HG03354 (cell line): ENCODE data around the gene GLMP.

Source experiments
- ATAC-seq: cut with Tn5 transposase; IDR thresholded peaks from one replicate; pipeline ENCODE4 v1.9.1; 2021; ENCODE audit warnings: mild to moderate bottlenecking; ENCODE audit not compliant: unreplicated experiment, poor library complexity, severe bottlenecking

The GLMP gene

DNA sequence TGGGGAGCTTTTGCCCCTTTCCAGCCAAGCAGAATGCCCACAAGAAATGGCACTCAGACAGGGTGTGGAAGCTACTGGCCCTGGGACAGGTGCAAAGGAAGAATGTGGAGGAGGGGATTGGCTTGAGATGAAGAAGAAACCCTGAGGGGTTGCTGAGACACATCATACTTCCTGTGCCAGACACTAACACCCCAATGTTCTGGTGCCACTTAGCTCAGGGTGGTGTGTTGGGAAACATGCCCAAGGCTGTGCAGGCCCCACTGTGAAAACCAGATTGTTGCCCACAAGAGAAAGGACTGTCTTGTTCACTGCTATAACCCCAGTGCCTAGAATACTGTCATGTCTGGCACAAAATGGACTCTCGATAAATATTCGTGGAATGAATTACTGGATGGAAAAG, 37.8 kb downstream of the GLMP start:
- ATAC-seq, result no peak

DNA sequence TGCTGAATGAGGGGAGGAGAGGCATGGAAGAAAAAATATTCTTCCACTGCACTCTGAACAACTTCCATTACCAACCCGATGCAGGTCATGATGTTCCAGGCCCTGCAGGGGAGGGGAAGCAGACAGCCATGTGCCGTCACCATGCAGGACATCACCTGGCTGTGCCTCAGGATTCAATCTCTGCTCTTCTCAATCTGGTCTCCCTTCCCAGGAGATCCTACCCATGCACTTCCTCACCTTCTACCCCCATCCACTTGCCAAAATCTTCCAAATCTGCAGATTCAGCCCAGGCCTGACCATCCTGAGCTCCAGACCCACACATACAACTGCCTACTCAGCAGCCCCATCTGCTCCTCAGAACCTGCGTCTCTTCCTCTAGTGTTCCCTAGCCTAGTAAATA, 41.8 kb downstream of the GLMP start:
- ATAC-seq, result no peak

DNA sequence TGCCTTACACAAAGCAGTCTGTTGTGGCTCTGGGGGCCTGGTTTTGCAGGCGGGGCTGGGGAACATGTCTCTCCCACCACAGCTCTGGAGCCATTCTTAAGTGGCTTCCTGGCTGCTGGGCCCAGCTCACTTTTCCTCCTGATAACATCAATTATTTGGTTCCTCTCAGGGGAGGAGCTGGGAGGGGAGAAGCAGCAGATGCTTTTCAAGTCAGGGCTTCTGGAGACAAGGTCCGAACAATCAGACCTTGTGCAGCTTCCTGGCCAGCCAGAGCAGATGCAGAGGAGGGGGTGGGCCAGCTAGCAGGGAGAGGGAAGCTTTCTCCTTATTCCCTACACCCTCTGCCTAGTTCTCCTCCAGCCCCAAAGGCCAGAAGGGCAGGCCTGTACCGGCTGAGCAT, 44.0 kb downstream of the GLMP start:
- ATAC-seq, result no peak

DNA sequence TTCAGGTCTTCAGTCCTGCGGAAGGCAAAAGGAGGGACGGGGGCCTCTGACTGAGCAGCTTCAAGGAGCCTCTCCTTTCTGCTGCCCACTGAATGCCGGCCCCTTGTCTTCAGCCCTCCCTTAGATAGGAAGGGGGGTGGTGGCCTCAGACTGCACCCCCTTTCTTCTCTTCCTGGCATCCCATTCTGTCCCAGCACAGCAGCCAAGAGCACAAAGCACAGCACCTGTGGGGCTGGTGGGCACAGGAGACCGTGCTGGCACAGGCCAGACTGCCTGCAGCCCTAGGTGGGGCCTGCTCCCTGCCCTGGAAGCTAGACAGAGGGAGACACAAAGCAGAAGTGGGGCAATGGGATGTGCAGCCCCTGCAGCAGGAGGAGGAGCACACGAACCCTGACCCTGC, 45.9 kb downstream of the GLMP start:
- ATAC-seq, result no peak

DNA sequence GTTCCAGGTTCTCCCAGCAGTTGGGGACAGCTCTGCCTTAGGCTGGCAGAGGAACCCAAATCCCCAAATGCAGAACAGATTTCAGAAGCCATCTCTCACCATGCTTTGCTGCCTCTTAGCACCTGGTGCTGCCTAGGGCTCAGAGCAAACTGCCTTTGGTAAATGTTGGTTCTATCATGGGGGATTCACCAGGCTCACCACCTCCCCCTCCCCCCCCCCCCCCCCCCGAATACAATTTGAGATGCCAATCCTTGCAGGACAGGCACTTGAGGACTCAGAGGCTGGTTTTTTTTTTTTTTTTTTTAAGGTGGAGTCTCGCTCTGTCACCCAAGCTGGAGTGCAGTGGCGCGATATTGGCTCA, 47.2 kb downstream of the GLMP start:
- no peak for ATAC-seq

DNA sequence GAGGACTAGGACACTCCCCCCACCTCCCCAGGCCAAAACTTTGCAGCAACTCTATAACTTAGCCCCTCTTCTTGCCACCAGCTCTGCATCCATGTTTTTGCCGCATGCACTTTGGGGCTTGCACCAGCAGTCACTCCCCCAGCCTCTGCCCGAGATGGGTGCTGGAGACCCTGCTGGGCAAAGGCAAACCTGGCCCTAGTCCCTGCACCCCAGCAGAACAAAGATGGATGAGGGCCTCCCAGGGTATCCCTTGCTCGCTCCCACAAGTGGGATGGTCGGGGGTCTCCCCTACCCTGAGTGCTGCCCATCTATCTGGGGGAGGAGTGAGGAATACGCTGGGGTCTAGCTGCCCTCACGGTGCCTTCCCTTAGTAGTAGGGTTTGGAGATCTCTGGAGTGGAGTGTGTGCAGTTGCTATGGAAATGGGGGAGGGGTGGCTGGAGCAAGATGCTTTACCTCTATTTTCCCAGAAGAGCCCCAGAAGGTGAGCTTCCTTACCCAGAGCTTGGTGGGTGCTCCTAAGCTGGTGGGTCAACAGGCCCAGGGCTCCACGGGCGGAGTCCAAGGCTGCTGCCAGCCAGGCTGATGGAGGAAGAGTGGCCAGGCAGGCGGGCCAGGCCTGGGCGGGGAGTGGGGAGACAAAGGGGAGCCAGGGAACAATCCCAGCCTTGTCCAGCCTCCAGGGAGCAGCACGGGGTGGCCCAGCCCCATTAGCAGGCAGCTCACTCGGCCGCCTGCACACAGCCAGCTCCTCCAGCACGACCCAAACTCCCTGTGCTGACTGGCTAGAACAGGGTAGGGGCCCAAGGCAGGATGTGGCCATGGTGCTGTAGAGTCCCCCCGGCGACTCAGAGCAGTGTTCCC, 47.8 kb downstream of the GLMP start, which contains the start of gene PAQR6:
PAQR6 (minus strand) TSS at position 597 of the 863 bp plus-strand sequence. CDS start 1,325 bp downstream, outside the sequence.
- ATAC-seq, result no peak

DNA sequence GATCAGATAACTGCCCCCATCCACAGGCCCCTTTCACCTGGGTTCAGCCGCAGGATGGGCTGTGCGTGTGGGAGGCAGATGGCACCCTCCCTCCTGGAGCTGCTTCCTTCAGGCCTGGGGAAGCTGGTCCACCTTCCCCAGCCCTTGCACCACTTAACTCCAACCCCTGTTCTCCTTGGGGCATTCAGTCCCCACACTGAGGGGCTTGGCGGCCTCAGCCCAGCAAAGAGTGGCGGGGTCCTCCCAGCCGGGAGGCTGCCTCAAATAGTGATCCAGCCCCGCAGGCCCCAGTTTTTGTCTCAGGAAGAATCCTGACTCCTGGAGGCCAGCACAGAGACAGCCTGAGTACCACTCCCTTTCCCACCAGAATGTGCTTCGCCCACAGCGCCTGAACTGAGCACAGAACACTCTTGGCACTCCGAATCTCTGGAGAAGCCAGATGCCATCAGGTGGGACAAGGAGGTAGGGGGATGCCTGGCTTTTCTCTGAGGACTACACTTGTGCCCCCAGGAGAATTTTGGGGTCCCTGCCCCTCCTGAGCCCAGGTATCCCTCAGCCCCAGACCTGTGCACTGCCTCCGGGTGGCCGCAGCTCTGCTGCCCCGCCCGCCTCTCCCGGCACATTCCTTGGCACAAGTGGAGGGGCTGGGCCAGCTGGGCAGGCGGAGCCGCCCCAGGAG, 48.6 kb downstream of the GLMP start:
- ATAC-seq, result no peak

DNA sequence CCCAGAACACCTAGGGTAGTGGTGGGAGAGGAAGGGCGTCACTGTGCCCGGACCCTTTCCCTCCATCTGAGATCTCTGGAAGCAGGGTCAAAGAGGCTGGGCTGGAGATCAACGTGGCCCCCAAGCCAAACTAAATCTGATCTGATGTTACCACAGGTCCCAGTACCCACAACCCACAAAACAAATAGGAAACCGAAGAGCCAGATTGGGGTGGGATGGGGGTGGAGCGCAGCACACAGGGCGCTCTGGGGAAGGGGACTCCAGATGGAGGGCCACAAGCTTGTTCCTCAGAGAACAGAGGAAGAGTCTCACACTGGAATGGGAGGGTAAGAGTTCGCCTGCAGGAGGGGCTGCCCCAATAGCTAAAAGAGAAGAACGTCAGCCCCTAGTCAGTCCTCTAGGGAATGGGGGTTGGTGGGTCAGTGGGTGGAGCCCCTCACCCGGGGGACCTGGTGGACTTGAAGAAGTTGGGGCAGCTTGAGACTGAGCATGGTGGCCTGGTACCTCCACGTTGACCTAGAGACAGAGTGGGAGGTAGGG, 49.2 kb downstream of the GLMP start:
- no peak for ATAC-seq

DNA sequence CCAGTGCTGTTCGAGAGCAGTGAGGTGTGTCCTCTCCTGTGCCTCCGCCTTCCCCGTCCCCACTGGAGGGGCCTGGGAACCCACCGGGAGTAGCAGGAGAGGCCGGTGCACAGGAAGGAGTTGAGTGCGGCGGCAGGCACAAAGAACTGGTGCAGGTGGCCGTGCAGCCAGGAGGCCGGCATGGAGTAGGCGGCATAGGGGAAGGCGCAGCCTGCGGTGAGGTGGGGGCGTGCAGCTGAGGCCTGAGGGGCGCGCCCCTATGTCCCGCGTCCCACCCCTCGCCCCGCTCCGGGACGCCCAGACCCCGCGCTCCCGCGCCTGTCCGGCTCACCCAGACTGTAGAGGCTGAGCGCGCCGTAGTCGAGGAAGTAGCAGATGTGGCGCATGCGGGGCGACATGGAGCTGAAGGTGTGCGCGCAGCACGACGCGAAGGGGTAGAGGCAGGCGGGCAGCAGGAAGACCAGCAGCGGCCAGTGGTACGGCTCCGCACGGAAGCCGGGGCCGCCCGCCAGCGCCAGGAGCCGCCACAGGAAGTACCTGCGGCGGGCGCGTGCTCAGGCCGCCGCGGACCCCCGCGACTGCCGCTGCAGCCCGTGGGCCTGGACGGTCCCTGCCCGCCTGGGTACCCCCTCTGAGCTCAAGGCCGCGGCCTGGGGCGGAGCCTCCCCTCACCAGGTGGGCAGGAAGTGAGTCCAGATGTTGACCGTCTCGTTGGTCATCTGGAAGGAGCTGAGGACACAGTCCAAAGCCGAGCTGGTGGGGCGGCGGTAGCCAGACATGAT, 49.8 kb downstream of the GLMP start:
- no peak for ATAC-seq

DNA sequence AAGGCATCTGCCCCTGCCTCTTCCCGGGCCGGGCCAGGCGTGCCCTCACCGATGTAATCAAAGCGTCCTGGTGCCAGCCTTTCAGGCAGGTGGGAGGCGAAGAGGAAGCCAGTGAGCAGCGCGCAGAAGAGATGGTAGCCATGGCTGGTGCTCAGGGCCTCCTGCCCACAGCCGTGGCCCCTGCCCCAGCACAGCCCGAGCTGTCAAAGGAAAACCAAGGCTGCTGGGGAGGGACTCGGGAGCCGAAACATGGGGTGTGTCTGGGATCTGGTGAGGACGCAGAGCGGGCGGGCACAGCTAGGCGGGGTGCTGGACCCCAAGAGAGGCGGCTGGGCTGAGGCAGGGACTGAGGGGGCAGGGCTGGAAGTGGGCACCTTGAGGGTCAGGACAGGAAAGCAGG, 50.8 kb downstream of the GLMP start:
- no peak for ATAC-seq

DNA sequence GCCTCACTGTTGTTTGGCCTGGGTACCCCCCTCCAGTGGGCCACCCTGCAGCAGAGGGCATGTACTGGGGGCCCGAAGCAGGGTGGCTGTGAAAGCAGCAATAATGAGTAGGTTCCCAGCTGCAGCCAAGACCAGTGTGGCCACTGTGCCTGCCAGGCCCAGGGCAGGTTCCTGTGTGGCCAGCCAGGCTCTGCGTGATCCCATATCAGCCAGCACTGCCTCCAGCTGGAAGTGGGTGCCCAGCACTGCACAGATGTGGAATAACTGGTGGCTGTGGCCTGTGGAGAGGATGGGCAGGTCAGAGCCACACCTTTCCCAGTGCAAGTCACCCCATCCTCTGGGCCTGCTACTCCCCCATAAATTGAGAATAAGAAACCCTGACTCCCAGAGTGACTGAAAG, 51.4 kb downstream of the GLMP start:
- ATAC-seq, result no peak

DNA sequence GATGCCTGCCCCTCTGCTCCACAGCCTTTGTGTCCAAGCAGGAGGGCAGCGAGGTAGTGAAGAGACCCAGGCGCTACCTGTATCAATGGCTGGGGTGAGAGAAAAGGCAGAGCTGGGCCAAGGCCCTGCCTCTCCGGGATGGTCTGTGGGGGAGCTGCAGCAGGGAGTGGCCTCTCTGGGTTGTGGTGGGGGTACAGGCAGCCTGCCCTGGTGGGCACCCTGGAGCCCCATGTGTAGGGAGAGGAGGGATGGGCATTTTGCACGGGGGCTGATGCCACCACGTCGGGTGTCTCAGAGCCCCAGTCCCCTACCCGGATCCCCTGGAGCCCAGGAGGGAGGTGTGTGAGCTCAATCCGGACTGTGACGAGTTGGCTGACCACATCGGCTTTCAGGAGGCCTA, 52.7 kb downstream of the GLMP start:
- no peak for ATAC-seq
